HCT116 (cell line): ENCODE measurements around the gene SNAPC2. TPM values are rescaled to one million over a fixed set of nuclear protein-coding genes. Genes with fewer than 3 reads are reported as not detected.

Experiments
- ATAC-seq: fragments of 200-7000 bp; cut with Tn5 transposase; 2 replicates; pipeline ENCODE4 v1.9.1; 2020; ENCODE audit warnings: mild to moderate bottlenecking, moderate library complexity
- BruUV-seq: library from RNA; stranded (reverse); fragments of 400-500 nt; replicated peaks from 2 replicates; lab custom pipeline; 2021; lab: Mats Ljungman, UMichigan
- CTCF ChIA-PET: fragments of 300-600 bp; sonication (Branson Sonifier 250); formaldehyde crosslinking; loops from one replicate; lab custom pipeline; 2021; ENCODE audit warnings: antibody characterized with exemption; lab: Charles Lee
- POLR2A ChIA-PET: fragments of 300-600, 350-600 bp; sonication (Branson Sonifier 250); formaldehyde crosslinking; loops from one replicate; lab custom pipeline; 2021; ENCODE audit warnings: antibody characterized with exemption; lab: Charles Lee
- RAD21 ChIA-PET, 2 experiments: fragments of 300-600 bp; sonication (Branson Sonifier 250); formaldehyde crosslinking; loops; one replicate each; lab custom pipeline; 2023; ENCODE audit warnings: low total read pairs in 2 of 2; ENCODE audit not compliant: uncharacterized antibody in 2 of 2, unreplicated experiment in 2 of 2, low non-redundant PET in 1 of 2; lab: Charles Lee
- DNase-seq: peaks from one replicate; pipeline ENCODE4 v3.0.0-alpha.2; 2010; ENCODE audit warnings: low read depth, low spot score
- H2AFZ ChIP-seq: fragments of 200-600 bp; shearing (Covaris generic), sonication (generic); 2 replicates; pipeline ENCODE4 v1.6.1; 2017; ENCODE audit warnings: low read depth, mixed run types, mixed read lengths, antibody characterized with exemption, low read length; ENCODE audit not compliant: poor library complexity, severe bottlenecking
- H3K27ac ChIP-seq: 2 replicates; pipeline ENCODE4 v1.5.1; 2012; ENCODE audit warnings: low read depth, low read length
- H3K27me3 ChIP-seq: fragments of 200-600 bp; sonication (generic); 2 replicates; pipeline ENCODE4 v1.6.1; 2016; ENCODE audit warnings: mixed run types, low read length, mixed read lengths; ENCODE audit not compliant: insufficient read depth
- H3K36me3 ChIP-seq, 2 experiments: fragments of 200-500 bp in 1 of 2; fragments of 200-600 bp in 1 of 2; sonication (Bioruptor generic) in 1 of 2; sonication (generic) in 1 of 2; 2 replicates each; pipeline versions ENCODE4 v1.5.1 to v1.6.1; 2014 to 2016; ENCODE audit warnings: low read length in 2 of 2, inconsistent platforms in 1 of 2, mixed read lengths in 1 of 2, mixed run types in 1 of 2; ENCODE audit not compliant: insufficient read depth in 2 of 2, control insufficient read depth in 1 of 2
- H3K4me1 ChIP-seq, 2 experiments: fragments of 200-600 bp in 1 of 2; sonication (generic) in 1 of 2; 2 replicates each; pipeline versions ENCODE4 v1.5.1 to v1.6.1; 2012 to 2017; ENCODE audit warnings: low read length in 2 of 2, inconsistent platforms in 1 of 2, mild to moderate bottlenecking in 1 of 2, mixed read lengths in 1 of 2, mixed run types in 1 of 2, moderate library complexity in 1 of 2; ENCODE audit not compliant: insufficient read depth in 2 of 2, control insufficient read depth in 1 of 2
- H3K4me2 ChIP-seq: fragments of 200-600 bp; sonication (generic); 2 replicates; pipeline ENCODE4 v1.6.1; 2017; ENCODE audit warnings: mixed run types, low read length, mixed read lengths
- H3K4me3 ChIP-seq, 2 experiments: fragments of 200-600 bp in 1 of 2; sonication (generic) in 1 of 2; replicated peaks in 1 of 2; 2 replicates each; pipeline ENCODE4 v1.5.1; 2011 to 2016; ENCODE audit warnings: low read length in 2 of 2, control low read depth in 1 of 2, low read depth in 1 of 2, mild to moderate bottlenecking in 1 of 2, mixed read lengths in 1 of 2, mixed run types in 1 of 2
- H3K79me2 ChIP-seq: fragments of 200-600 bp; sonication (generic); 2 replicates; pipeline ENCODE4 v1.6.1; 2017; ENCODE audit warnings: mild to moderate bottlenecking, mixed run types, low read length, moderate library complexity, mixed read lengths; ENCODE audit not compliant: insufficient read depth
- H3K9ac ChIP-seq: fragments of 200-600 bp; sonication (generic); 2 replicates; pipeline ENCODE4 v1.6.1; 2016; ENCODE audit warnings: low read length, mixed read lengths
- H3K9me2 ChIP-seq: fragments of 200-600 bp; sonication (generic), shearing (Covaris generic); 2 replicates; pipeline ENCODE4 v1.6.1; 2017; ENCODE audit warnings: mixed run types, mild to moderate bottlenecking, moderate library complexity; ENCODE audit not compliant: insufficient read depth
- H3K9me3 ChIP-seq, 2 experiments: fragments of 200-500 bp in 1 of 2; fragments of 200-600 bp in 1 of 2; sonication (Bioruptor generic) in 1 of 2; sonication (generic) in 1 of 2; 2 replicates each; pipeline ENCODE4 v1.6.1; 2014 to 2017; ENCODE audit warnings: low read length in 2 of 2, mixed read lengths in 2 of 2, inconsistent platforms in 1 of 2, low read depth in 1 of 2, mild to moderate bottlenecking in 1 of 2, mixed run types in 1 of 2, moderate library complexity in 1 of 2; ENCODE audit not compliant: control insufficient read depth in 1 of 2, insufficient read depth in 1 of 2
- H4K20me1 ChIP-seq: fragments of 200-600 bp; sonication (generic), shearing (Covaris generic); 2 replicates; pipeline ENCODE4 v1.6.1; 2017; ENCODE audit warnings: mixed run types, mild to moderate bottlenecking, moderate library complexity; ENCODE audit not compliant: insufficient read depth
- CTCF ChIP-seq, 3 experiments: fragments of 200-600 bp in 1 of 3; sonication (generic) in 1 of 3; IDR thresholded peaks in 2 of 3; conservative IDR thresholded peaks in 1 of 3; 2 replicates each; pipeline ENCODE4 v1.5.1; 2012 to 2017; ENCODE audit warnings: low read depth in 2 of 3, low read length in 2 of 3, antibody characterized with exemption in 1 of 3, borderline replicate concordance in 1 of 3, control low read depth in 1 of 3, mild to moderate bottlenecking in 1 of 3, mixed read lengths in 1 of 3, mixed run types in 1 of 3, moderate library complexity in 1 of 3; ENCODE audit not compliant: insufficient read depth in 1 of 3
- EGR1 ChIP-seq: IDR thresholded peaks from 2 replicates; pipeline ENCODE4 v1.6.1; 2012; ENCODE audit warnings: low read depth
- ELF1 ChIP-seq: IDR thresholded peaks from 2 replicates; pipeline ENCODE4 v1.6.1; 2012; ENCODE audit warnings: low read depth, borderline replicate concordance
- TCF7L2 ChIP-seq: IDR thresholded peaks from 2 replicates; pipeline ENCODE4 v1.7.0; 2011; ENCODE audit warnings: borderline replicate concordance, inconsistent platforms; ENCODE audit not compliant: insufficient read depth, insufficient read length; ENCODE audit errors: extremely low read depth
- YY1 ChIP-seq: IDR thresholded peaks from 2 replicates; pipeline ENCODE4 v1.6.1; 2011; ENCODE audit warnings: low read length, low read depth, moderate library complexity, mild to moderate bottlenecking; ENCODE audit not compliant: insufficient replicate concordance; ENCODE audit errors: extremely low read depth
- ZBTB33 ChIP-seq: IDR thresholded peaks from 2 replicates; pipeline ENCODE4 v1.6.1; 2011; ENCODE audit warnings: mild to moderate bottlenecking, low read length, moderate library complexity; ENCODE audit not compliant: insufficient replicate concordance; ENCODE audit errors: extremely low read depth
- ZFX ChIP-seq: fragments of 450-650 bp; IDR thresholded peaks from 2 replicates; pipeline ENCODE4 v1.6.1; 2017
- intact Hi-C: fragments of 100-400 bp; cut with micrococcal nuclease; formaldehyde crosslinking; loops from 2 replicates; pipeline ENCODE4 v1.10.0; 2022
- total RNA-seq: library from RNA; stranded (reverse); gene quantifications from one replicate; pipeline ENCODE4 v1.2.1, GENCODE V29; 2021; ENCODE audit not compliant: unreplicated experiment

Gene SNAPC2
- total RNA-seq, 1 experiment from 2014 or later: 42.9 TPM

DNA sequence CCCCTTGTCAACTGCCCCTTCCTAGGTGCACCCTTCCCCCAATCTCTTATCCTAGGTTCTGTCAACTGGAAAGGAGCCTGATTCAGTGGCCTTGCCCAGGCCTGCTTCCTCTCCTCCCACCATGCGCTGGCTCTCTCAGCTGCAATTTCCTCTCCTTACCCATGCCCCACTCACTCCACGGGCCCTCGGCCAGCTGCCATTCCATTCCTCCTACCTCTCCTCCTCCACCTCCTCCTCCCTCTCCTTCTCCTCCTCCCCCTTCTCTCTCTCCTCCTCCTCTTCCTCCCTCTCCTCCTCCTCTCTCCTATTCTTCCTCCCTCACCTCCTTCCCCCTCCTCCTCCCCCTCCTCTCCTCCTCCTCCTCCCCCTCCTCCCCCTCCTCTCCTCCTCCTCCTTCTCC lies 32.9 kb downstream of the SNAPC2 start:
- BruUV-seq: no TSS peak
- POLR2A ChIA-PET: no interaction called here

GRCh38 chr19:7953576-7953975 lies 33.4 kb downstream of the SNAPC2 start:
- Histone ChIP-seq H3K27me3 (no peaks in the 10 kb centered on the region), H3K9me2 (no peaks in the 10 kb centered on the region), H3K4me2 (no peak overlapping the region), H3K4me3 (no peak overlapping the region), H3K9ac (no peak overlapping the region), H3K79me2 (no peaks in the 10 kb centered on the region), H2AFZ (no peak overlapping the region), H3K4me1 (peaks cover 0 to 8% of the 10 kb centered on the region in 2 experiments; a peak in 1 of 4 replicates), H3K27ac (no peak overlapping the region), H3K9me3 (no peaks in the 10 kb centered on the region), H4K20me1 (no peaks in the 10 kb centered on the region), H3K36me3 (0 out of 4 replicates have a peak, but pooled peaks cover 0 to 4% of the 10 kb centered on the region in 2 experiments)
- DNase-seq (no peak), ATAC-seq (no peak)
- ChIA-PET CTCF (interaction anchor here (0.8 kb wide), 1 partner anchor 10 kb away, joined by 3 read pairs; the partner anchor contains the start of gene TIMM44), RAD21 (no interaction called here), POLR2A (no interaction called here)
- intact Hi-C loops: no loop called here
- BruUV-seq: no TSS peak
- no peak for TF ChIP-seq YY1
- TF ChIP-seq ZBTB33: no peak
- TF ChIP-seq ZFX: no peak
- TF ChIP-seq ELF1: no peak
- no peak for TF ChIP-seq TCF7L2

More for the DNA sequence above, 32.9 kb downstream of the SNAPC2 start:
- ChIA-PET RAD21 (no interaction called here), CTCF (interaction anchor here (1.8 kb wide), 1 partner anchor 9 kb away, joined by 6 read pairs; the partner anchor contains the start of gene TIMM44)
- Histone ChIP-seq H3K9ac (no peak overlapping the region), H3K4me3 (no peak overlapping the region), H3K9me2 (no peaks in the 10 kb centered on the region), H3K27ac (no peak overlapping the region), H3K79me2 (no peaks in the 10 kb centered on the region), H4K20me1 (no peaks in the 10 kb centered on the region), H3K4me1 (peaks cover 0 to 8% of the 10 kb centered on the region in 2 experiments; a peak in 1 of 4 replicates), H2AFZ (no peak overlapping the region), H3K36me3 (no peaks in the 10 kb centered on the region), H3K27me3 (no peaks in the 10 kb centered on the region), H3K4me2 (no peak overlapping the region), H3K9me3 (no peaks in the 10 kb centered on the region)
- ATAC-seq: no peak
- TF ChIP-seq EGR1 (no peak), CTCF (IDR thresholded peaks at IDR 0.05 in 2 of 3, conservative IDR thresholded peaks at IDR 0.05 in 1 of 3; ENCODE audit: borderline replicate concordance in 1 of 3, insufficient read depth in 1 of 3, low read depth in 2 of 3, low read length in 2 of 3) (no peak), YY1 (no peak)
- intact Hi-C loops: no loop called here
- no peak for DNase-seq
